HepG2 (cell line): ENCODE measurements around the gene TIAM1. TPM values are rescaled to one million over a fixed set of nuclear protein-coding genes. Genes with fewer than 3 reads are reported as not detected.

Experiments
- ATAC-seq: fragments of 200-7000 bp; cut with Tn5 transposase; 3 replicates; pipeline ENCODE4 v1.9.1; 2020; ENCODE audit warnings: mild to moderate bottlenecking, moderate library complexity
- BruUV-seq: library from RNA; stranded (reverse); fragments of 400-500 nt; replicated peaks from 2 replicates; lab custom pipeline; 2021; lab: Mats Ljungman, UMichigan
- CTCF ChIA-PET: fragments of 300-600 bp; formaldehyde crosslinking; extraction: SDS; loops from one replicate; lab custom pipeline; 2021; ENCODE audit warnings: low total read pairs, inconsistent platforms, low intra/inter-chr PET ratio; lab: Yijun Ruan, JAX
- POLR2A ChIA-PET: fragments of 350-600 bp; sonication (Branson Sonifier 250); formaldehyde crosslinking; loops from one replicate; lab custom pipeline; 2020; ENCODE audit warnings: antibody characterized with exemption, inconsistent platforms; lab: Yijun Ruan, JAX
- DNase-seq: peaks from one replicate; pipeline ENCODE4 v3.0.0-alpha.2; 2015; ENCODE audit warnings: low spot score
- FAIRE-seq: peaks from 3 replicates; lab custom pipeline; 2011; peaks lifted over from hg19 to GRCh38; lab: Jason Lieb, UNC
- H2AFZ ChIP-seq: one replicate; pipeline ENCODE4 v1.6.1; 2011; ENCODE audit warnings: low read length, inconsistent platforms
- H3K27ac ChIP-seq: fragments of 300-600 bp; 3 replicates; pipeline ENCODE4 v1.8.0; 2011; ENCODE audit warnings: mixed run types, mild to moderate bottlenecking, mixed read lengths, low read length, inconsistent platforms; ENCODE audit not compliant: insufficient read depth; ENCODE audit errors: extremely low read length
- H3K27me3 ChIP-seq, 2 experiments: fragments of 200-600 bp in 1 of 2; 2 replicates in 1 of 2; 3 replicates in 1 of 2; pipeline versions ENCODE4 v1.6.0 to v1.8.0; 2011; ENCODE audit warnings: low read length in 2 of 2, mild to moderate bottlenecking in 2 of 2, moderate library complexity in 2 of 2, inconsistent platforms in 1 of 2; ENCODE audit not compliant: insufficient read depth in 2 of 2, control insufficient read depth in 1 of 2
- H3K36me3 ChIP-seq, 2 experiments: fragments of 200-600 bp in 1 of 2; replicated peaks in 1 of 2; 2 replicates in 1 of 2; 3 replicates in 1 of 2; pipeline versions ENCODE4 v1.5.1 to v1.8.0; 2011; ENCODE audit warnings: low read length in 2 of 2, inconsistent platforms in 1 of 2; ENCODE audit not compliant: insufficient read depth in 2 of 2, control insufficient read depth in 1 of 2
- H3K4me1 ChIP-seq: 2 replicates; pipeline ENCODE4 v1.5.1; 2012; ENCODE audit warnings: low read length, inconsistent platforms; ENCODE audit not compliant: insufficient read depth
- H3K4me2 ChIP-seq: 2 replicates; pipeline ENCODE4 v1.6.0; 2011; ENCODE audit warnings: low read depth, low read length, inconsistent platforms
- H3K4me3 ChIP-seq, 3 experiments: fragments of 200-600 bp in 1 of 3; sonication (generic), shearing (Covaris generic) in 1 of 3; replicated peaks in 1 of 3; 2 replicates each; pipeline ENCODE4 v1.5.1; 2011 to 2016; ENCODE audit warnings: low read length in 3 of 3, inconsistent platforms in 2 of 3, low read depth in 2 of 3, mild to moderate bottlenecking in 2 of 3, control low read depth in 1 of 3, mixed read lengths in 1 of 3; ENCODE audit not compliant: insufficient read depth in 1 of 3
- H3K79me2 ChIP-seq: one replicate; pipeline ENCODE4 v1.6.1; 2011; ENCODE audit warnings: low read length, inconsistent platforms; ENCODE audit not compliant: insufficient read depth
- H3K9ac ChIP-seq: 2 replicates; pipeline ENCODE4 v1.6.0; 2011; ENCODE audit warnings: mild to moderate bottlenecking, low read depth, low read length, inconsistent platforms; ENCODE audit not compliant: insufficient read depth
- H3K9me3 ChIP-seq: 2 replicates; pipeline ENCODE4 v1.5.1; 2012; ENCODE audit warnings: mild to moderate bottlenecking, low read length
- H4K20me1 ChIP-seq: 2 replicates; pipeline ENCODE4 v1.6.0; 2011; ENCODE audit warnings: inconsistent platforms, mild to moderate bottlenecking, low read length, moderate library complexity; ENCODE audit not compliant: insufficient read depth
- ATF6 ChIP-seq: sonication (generic); formaldehyde crosslinking; conservative IDR thresholded peaks from 2 replicates; pipeline ENCODE4 v1.4.0; 2020; ENCODE audit warnings: missing genetic modification reagents
- HDAC1 ChIP-seq: sonication (generic); formaldehyde crosslinking; IDR thresholded peaks from 2 replicates; pipeline ENCODE4 v1.5.1; 2020; ENCODE audit warnings: mild to moderate bottlenecking, missing genetic modification reagents
- KDM1A ChIP-seq: IDR thresholded peaks from 2 replicates; pipeline ENCODE4 v1.6.1; 2016; ENCODE audit warnings: missing compliant biosample characterization
- KMT2A ChIP-seq: sonication (generic); formaldehyde crosslinking; IDR thresholded peaks from 2 replicates; pipeline ENCODE4 v1.4.0; 2020; ENCODE audit warnings: missing genetic modification reagents
- RARG ChIP-seq: sonication (generic); formaldehyde crosslinking; IDR thresholded peaks from 2 replicates; pipeline ENCODE4 v1.4.0; 2020; ENCODE audit warnings: low read depth, mild to moderate bottlenecking, missing genetic modification reagents
- ZMYM3 ChIP-seq: sonication (generic); formaldehyde crosslinking; IDR thresholded peaks from 2 replicates; pipeline ENCODE4 v1.5.1; 2020; ENCODE audit warnings: mild to moderate bottlenecking, missing genetic modification reagents
- ZNF282 ChIP-seq: fragments of 450-650 bp; IDR thresholded peaks from 2 replicates; pipeline ENCODE4 v1.6.1; 2018; ENCODE audit not compliant: partially characterized antibody
- ZSCAN31 ChIP-seq: sonication (generic); formaldehyde crosslinking; IDR thresholded peaks from 2 replicates; pipeline ENCODE4 v1.5.0; 2020; ENCODE audit warnings: low read depth, mild to moderate bottlenecking, missing genetic modification reagents
- WGBS: methylation state at CpG from one replicate; pipeline ENCODE4 v1.1.6; 2017; ENCODE audit warnings: low lambda C conversion rate; 5-methylcytosine and 5-hydroxymethylcytosine counted together
- in situ Hi-C: cut with HindIII; loops from 2 replicates; pipeline ENCODE4 v1.10.0; 2017; ENCODE audit warnings: low pct_unique_long_range_greater_than_20kb; ENCODE audit not compliant: extremely low pct_ligation_motif_present
- intact Hi-C: fragments of 100-400 bp; cut with micrococcal nuclease; formaldehyde crosslinking; loops from one replicate; pipeline ENCODE4 v1.10.0; 2022; ENCODE audit not compliant: unreplicated experiment
- polyA plus RNA-seq, 8 experiments: library from polyadenylated mRNA; depleted of rRNA in 3 of 8; stranded (reverse) in 7 of 8; unstranded in 1 of 8; fragments of >200 nt; fragmentation: Illumina TruSeq in 4 of 8; extraction: Trizol in 4 of 8; gene quantifications; 2 replicates each; pipeline versions ENCODE4 v1.2.1 to v1.2.3, GENCODE V29; 2011 to 2016; ENCODE audit warnings: low read depth in 4 of 8, missing spikeins in 1 of 8, mixed read lengths in 1 of 8; ENCODE audit not compliant: insufficient read depth in 1 of 8
- total RNA-seq, 5 experiments: library from RNA; depleted of rRNA; stranded (reverse); fragments of >200 nt; fragmentation: Illumina TruSeq; extraction: Trizol; gene quantifications; 2 replicates each; pipeline ENCODE4 v1.2.3, GENCODE V29; 2016; ENCODE audit warnings: low read depth in 1 of 5
- TF ChIP-seq, protein P1 (sequence below): sonication (generic); formaldehyde crosslinking; IDR thresholded peaks from 2 replicates; pipeline ENCODE4 v1.4.0; 2020; ENCODE audit warnings: missing genetic modification reagents, borderline replicate concordance
- TF ChIP-seq, protein P2 (sequence below): sonication (generic); formaldehyde crosslinking; IDR thresholded peaks from 2 replicates; pipeline ENCODE4 v1.8.1; 2022; ENCODE audit warnings: low read depth, mild to moderate bottlenecking, missing genetic modification reagents

TIAM1 gene
- total and polyA plus RNA-seq, 2 of the 13 experiments (the other 11 are each of a cell fraction or from before 2014, with no cell fraction given), result 0.13 to 0.24 TPM

DNA sequence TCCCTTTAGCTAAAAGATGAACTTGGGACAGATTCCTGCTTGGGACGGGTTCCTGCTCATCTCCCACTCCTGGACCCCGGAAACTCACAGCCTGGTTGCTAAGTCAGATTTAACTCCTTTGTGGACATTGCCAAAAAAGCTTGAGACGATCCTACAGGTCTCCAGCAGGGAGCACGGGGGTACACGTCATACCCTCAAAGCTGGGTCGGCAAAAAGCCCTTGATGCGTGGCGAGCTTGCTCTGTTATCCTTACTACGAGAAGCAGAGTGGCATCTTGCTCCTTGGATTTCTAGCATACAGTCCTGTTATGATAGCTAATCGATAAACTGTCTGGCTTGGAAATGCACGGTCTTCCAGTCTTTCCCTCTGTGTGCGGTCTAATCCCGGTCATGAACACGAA, 244.9 kb downstream of the TIAM1 start:
- H3K9me3 ChIP-seq, result no peaks in the 10 kb centered on the region
- H3K9ac ChIP-seq, result no peak overlapping the region
- no TSS peak for BruUV-seq
- H3K4me3 ChIP-seq, result no peak overlapping the region
- H3K4me2 ChIP-seq, result no peak overlapping the region
- FAIRE-seq, result no peak
- no peak overlapping the region for H3K27ac ChIP-seq
- no peak for ATAC-seq
- DNase-seq, result no peak
- H3K36me3 ChIP-seq, result no peaks in the 10 kb centered on the region
- H2AFZ ChIP-seq, result no peak overlapping the region
- no peaks in the 10 kb centered on the region for H3K79me2 ChIP-seq
- CTCF ChIA-PET, result interaction anchor here (3.4 kb wide), 1 partner anchor 81 kb away, joined by 21 read pairs; no protein-coding TSS in a partner anchor
- in situ Hi-C loops, result loop anchor here (5.0 to 25.0 kb wide), 5 partner anchors 83 to 2012 kb away; partner anchors contain the start of genes KRTAP23-1 and KRTAP27-1
- H3K27me3 ChIP-seq, result no peaks in the 10 kb centered on the region
- POLR2A ChIA-PET, result no interaction called here
- H4K20me1 ChIP-seq, result no peaks in the 10 kb centered on the region
- intact Hi-C loops, result no loop called here
- no peaks in the 10 kb centered on the region for H3K4me1 ChIP-seq
- WGBS, result 26% methylated on average over 9 of the region's 14 CpGs
- TF ChIP-seq KDM1A, result no peak
- no peak for TF ChIP-seq HDAC1 (CRISPR knock-in tag)
- TF ChIP-seq ZSCAN31 (CRISPR knock-in tag), result no peak
- no peak for TF ChIP-seq KMT2A (CRISPR knock-in tag)
- TF ChIP-seq ZNF282, result no peak
- TF ChIP-seq, protein P1, sequence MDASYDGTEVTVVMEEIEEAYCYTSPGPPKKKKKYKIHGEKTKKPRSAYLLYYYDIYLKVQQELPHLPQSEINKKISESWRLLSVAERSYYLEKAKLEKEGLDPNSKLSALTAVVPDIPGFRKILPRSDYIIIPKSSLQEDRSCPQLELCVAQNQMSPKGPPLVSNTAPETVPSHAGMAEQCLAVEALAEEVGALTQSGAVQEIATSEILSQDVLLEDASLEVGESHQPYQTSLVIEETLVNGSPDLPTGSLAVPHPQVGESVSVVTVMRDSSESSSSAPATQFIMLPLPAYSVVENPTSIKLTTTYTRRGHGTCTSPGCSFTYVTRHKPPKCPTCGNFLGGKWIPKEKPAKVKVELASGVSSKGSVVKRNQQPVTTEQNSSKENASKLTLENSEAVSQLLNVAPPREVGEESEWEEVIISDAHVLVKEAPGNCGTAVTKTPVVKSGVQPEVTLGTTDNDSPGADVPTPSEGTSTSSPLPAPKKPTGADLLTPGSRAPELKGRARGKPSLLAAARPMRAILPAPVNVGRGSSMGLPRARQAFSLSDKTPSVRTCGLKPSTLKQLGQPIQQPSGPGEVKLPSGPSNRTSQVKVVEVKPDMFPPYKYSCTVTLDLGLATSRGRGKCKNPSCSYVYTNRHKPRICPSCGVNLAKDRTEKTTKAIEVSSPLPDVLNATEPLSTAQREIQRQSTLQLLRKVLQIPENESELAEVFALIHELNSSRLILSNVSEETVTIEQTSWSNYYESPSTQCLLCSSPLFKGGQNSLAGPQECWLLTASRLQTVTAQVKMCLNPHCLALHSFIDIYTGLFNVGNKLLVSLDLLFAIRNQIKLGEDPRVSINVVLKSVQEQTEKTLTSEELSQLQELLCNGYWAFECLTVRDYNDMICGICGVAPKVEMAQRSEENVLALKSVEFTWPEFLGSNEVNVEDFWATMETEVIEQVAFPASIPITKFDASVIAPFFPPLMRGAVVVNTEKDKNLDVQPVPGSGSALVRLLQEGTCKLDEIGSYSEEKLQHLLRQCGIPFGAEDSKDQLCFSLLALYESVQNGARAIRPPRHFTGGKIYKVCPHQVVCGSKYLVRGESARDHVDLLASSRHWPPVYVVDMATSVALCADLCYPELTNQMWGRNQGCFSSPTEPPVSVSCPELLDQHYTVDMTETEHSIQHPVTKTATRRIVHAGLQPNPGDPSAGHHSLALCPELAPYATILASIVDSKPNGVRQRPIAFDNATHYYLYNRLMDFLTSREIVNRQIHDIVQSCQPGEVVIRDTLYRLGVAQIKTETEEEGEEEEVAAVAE (CRISPR knock-in tag), result no peak
- no peak for TF ChIP-seq ZMYM3 (CRISPR knock-in tag)
- TF ChIP-seq, protein P2, sequence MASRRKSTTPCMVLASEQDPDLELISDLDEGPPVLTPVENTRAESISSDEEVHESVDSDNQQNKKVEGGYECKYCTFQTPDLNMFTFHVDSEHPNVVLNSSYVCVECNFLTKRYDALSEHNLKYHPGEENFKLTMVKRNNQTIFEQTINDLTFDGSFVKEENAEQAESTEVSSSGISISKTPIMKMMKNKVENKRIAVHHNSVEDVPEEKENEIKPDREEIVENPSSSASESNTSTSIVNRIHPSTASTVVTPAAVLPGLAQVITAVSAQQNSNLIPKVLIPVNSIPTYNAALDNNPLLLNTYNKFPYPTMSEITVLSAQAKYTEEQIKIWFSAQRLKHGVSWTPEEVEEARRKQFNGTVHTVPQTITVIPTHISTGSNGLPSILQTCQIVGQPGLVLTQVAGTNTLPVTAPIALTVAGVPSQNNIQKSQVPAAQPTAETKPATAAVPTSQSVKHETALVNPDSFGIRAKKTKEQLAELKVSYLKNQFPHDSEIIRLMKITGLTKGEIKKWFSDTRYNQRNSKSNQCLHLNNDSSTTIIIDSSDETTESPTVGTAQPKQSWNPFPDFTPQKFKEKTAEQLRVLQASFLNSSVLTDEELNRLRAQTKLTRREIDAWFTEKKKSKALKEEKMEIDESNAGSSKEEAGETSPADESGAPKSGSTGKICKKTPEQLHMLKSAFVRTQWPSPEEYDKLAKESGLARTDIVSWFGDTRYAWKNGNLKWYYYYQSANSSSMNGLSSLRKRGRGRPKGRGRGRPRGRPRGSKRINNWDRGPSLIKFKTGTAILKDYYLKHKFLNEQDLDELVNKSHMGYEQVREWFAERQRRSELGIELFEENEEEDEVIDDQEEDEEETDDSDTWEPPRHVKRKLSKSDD (CRISPR knock-in tag), result no peak
- no peak for TF ChIP-seq ATF6 (CRISPR knock-in tag)
- no peak for TF ChIP-seq RARG (CRISPR knock-in tag)
